ENCODE data around the gene RNF186.
A peak's percentile ranks its signal among the peaks of the same experiment; 100 is the strongest.

RNF186 gene

GRCh38 chr1:19812875-19813642 lies 2.0 kb downstream of the RNF186 start:
- Mint-ChIP-seq H3K4me1 (no peaks in the 10 kb centered on the region), H3K27ac (no peak overlapping the region), H3K4me3 (no peak overlapping the region), H3K9me3 (no peaks in the 10 kb centered on the region), H3K36me3 (no peaks in the 10 kb centered on the region)
- ATAC-seq (no peak), DNase-seq (ENCODE audit: low spot score in 2 of 2) (no peak)

GRCh38 chr1:19811206-19811851 lies 3.8 kb downstream of the RNF186 start:
- peak; percentile 38 to 67 for DNase-seq (ENCODE audit: low spot score in 2 of 2)
- no peaks in the 10 kb centered on the region for H3K4me1 Mint-ChIP-seq
- H3K27ac Mint-ChIP-seq = no peak overlapping the region
- no peaks in the 10 kb centered on the region for H3K36me3 Mint-ChIP-seq
- H3K4me3 Mint-ChIP-seq = no peak overlapping the region
- H3K9me3 Mint-ChIP-seq = no peaks in the 10 kb centered on the region
- peak; percentile 78 for ATAC-seq

GRCh38 chr1:19809044-19809750 lies 5.9 kb downstream of the RNF186 start:
- Mint-ChIP-seq H3K27ac (no peak overlapping the region), H3K36me3 (no peaks in the 10 kb centered on the region), H3K4me3 (no peak overlapping the region), H3K4me1 (no peaks in the 10 kb centered on the region), H3K9me3 (no peaks in the 10 kb centered on the region)
- no peak for ATAC-seq
- DNase-seq (ENCODE audit: low spot score in 2 of 2) = no peak

GRCh38 chr1:19808351-19808750 lies 6.7 kb downstream of the RNF186 start:
- Mint-ChIP-seq H3K4me1 (no peaks in the 10 kb centered on the region), H3K4me3 (no peak overlapping the region), H3K36me3 (no peaks in the 10 kb centered on the region), H3K9me3 (no peaks in the 10 kb centered on the region), H3K27ac (no peak overlapping the region)
- no peak for DNase-seq (ENCODE audit: low spot score in 2 of 2)
- no peak for ATAC-seq

GRCh38 chr1:19804831-19805251 lies 10.2 kb downstream of the RNF186 start:
- ATAC-seq (no peak), DNase-seq (ENCODE audit: low spot score in 2 of 2) (no peak)
- Mint-ChIP-seq H3K9me3 (no peaks in the 10 kb centered on the region), H3K36me3 (peaks cover 5% of the 10 kb centered on the region), H3K4me1 (peaks cover 15% of the 10 kb centered on the region), H3K4me3 (no peak overlapping the region), H3K27ac (no peak overlapping the region)

DNA sequence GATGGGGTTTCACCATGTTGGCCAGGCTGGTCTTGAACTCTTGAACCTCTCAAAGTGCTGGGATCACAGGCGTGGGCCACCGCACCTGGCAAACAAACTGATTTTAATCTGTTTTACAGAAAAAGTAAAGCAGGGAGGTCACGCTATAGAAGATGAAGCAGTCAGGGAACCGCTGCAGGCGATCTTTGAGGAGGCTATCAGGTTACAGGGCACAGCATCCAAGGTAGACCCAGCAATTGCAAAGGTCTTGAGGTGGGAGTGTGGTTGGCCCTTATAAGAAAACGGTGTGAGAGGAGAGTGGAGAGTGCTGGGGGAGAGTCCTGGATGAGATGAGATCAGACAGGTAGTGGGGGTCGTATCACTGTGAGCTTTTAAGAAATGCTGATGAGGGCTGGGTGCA lies 12.8 kb downstream of the RNF186 start:
- no peak for ATAC-seq
- Mint-ChIP-seq H3K4me1 (peaks cover 32% of the 10 kb centered on the region), H3K9me3 (no peaks in the 10 kb centered on the region), H3K4me3 (no peak overlapping the region), H3K27ac (no peak overlapping the region), H3K36me3 (peaks cover 5% of the 10 kb centered on the region)
- DNase-seq (ENCODE audit: low spot score in 2 of 2) = no peak

DNA sequence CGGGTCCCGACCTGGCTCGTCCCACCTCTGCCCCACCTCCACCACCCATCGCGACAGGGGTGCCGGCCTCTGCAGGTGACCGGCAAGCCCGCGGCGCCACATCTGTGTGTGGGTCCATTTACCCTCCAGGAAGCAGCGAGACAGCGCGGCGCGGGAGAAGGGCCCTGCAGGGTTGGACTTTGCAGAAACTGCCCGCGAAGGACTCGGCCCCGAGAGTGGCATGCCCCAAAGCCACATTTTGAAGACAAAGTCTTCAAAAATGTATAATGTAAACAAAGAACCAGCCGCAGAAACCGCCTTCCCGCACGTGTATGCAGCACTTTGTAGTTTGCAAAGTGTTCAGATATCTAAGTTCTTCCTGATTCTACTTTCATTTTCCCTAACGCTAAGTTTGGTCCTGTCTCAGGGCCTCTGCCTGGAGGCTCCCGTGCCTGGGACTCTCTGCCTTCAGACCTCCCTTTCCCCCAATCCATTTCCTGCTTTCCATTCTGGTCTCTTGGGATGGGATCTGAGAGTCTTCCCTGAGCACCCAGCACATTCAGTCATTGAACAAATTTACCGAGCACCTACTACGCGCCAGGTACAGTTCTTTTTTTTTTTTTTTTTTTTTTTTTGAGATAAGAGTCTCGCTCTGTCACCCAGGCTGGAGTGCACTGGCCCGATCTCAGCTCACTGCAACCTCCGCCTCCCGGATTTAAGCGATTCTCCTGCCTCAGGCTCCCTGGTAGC lies 14.8 kb downstream of the RNF186 start:
- peaks cover 5% of the 10 kb centered on the region for H3K36me3 Mint-ChIP-seq
- DNase-seq (ENCODE audit: low spot score in 2 of 2) = peak; percentile 24 to 83
- ATAC-seq = peak; percentile 69
- peaks cover 37% of the 10 kb centered on the region for H3K4me1 Mint-ChIP-seq
- peak overlapping the region; percentile 82 for H3K4me3 Mint-ChIP-seq
- no peaks in the 10 kb centered on the region for H3K9me3 Mint-ChIP-seq
- H3K27ac Mint-ChIP-seq = peak overlapping the region; percentile 97

- peak; percentile 49 to 82 for DNase-seq (ENCODE audit: low spot score in 2 of 2)
- ATAC-seq = peak; percentile 91
- H3K36me3 Mint-ChIP-seq = peaks cover 9% of the 10 kb centered on the region
- H3K27ac Mint-ChIP-seq = peak within 1 kb of the TSS; percentile 97
- H3K4me3 Mint-ChIP-seq = peak within 1 kb of the TSS; percentile 82
- peaks cover 37% of the 10 kb centered on the region for H3K4me1 Mint-ChIP-seq
- no peaks in the 10 kb centered on the region for H3K9me3 Mint-ChIP-seq
Observed at GRCh38 chr1:19799230-19800075, 15.6 kb downstream of the RNF186 start, which contains the start of gene TMCO4. Gene TMCO4, minus strand, starts transcription at chr1:19799916. Its CDS starts 19,158 bp downstream, at chr1:19780758.

GRCh38 chr1:19798486-19799229 lies 16.4 kb downstream of the RNF186 start:
- Mint-ChIP-seq H3K4me1 (peaks cover 44% of the 10 kb centered on the region), H3K36me3 (peaks cover 10% of the 10 kb centered on the region), H3K9me3 (no peaks in the 10 kb centered on the region), H3K4me3 (peak overlapping the region; percentile 82), H3K27ac (peak overlapping the region; percentile 97)
- ATAC-seq (no peak), DNase-seq (ENCODE audit: low spot score in 2 of 2) (no peak)

DNA sequence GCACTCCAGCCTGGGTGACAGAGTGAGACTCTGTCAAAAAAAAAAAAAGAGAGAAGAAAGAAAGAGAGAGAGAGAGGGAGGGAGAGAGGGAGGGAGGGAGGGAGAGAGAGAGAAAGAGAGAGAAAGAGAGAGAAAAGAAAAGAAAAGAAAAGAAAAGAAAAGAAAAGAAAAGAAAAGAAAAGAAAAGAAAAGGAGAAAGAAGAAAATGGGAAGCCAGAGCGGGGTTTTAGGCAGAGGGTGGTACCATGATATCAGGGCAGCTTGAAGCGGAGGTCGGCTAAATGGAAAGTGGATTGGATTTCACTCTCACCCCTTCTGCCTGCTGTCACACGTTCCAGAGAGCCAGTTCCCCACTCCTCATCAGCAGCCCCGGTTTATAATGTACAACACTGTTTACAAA lies 17.3 kb downstream of the RNF186 start:
- peaks cover 16% of the 10 kb centered on the region for H3K36me3 Mint-ChIP-seq
- H3K4me3 Mint-ChIP-seq = peak overlapping the region; percentile 82
- ATAC-seq (no peak), DNase-seq (ENCODE audit: low spot score in 2 of 2) (no peak)
- H3K27ac Mint-ChIP-seq = peak overlapping the region; percentile 97
- H3K4me1 Mint-ChIP-seq = peaks cover 52% of the 10 kb centered on the region
- H3K9me3 Mint-ChIP-seq = no peaks in the 10 kb centered on the region

- Mint-ChIP-seq H3K27ac (no peak overlapping the region), H3K9me3 (no peaks in the 10 kb centered on the region), H3K36me3 (peaks cover 23% of the 10 kb centered on the region), H3K4me3 (no peak overlapping the region), H3K4me1 (peaks cover 47% of the 10 kb centered on the region)
- DNase-seq (ENCODE audit: low spot score in 2 of 2) = no peak
- no peak for ATAC-seq
Observed at GRCh38 chr1:19794583-19794982, 20.5 kb downstream of the RNF186 start.

- Mint-ChIP-seq H3K27ac (peak overlapping the region; percentile 62), H3K4me3 (no peak overlapping the region), H3K4me1 (peaks cover 38% of the 10 kb centered on the region), H3K9me3 (no peaks in the 10 kb centered on the region), H3K36me3 (peaks cover 23% of the 10 kb centered on the region)
- DNase-seq (ENCODE audit: low spot score in 2 of 2) (no peak), ATAC-seq (peak; percentile 50)
Observed at GRCh38 chr1:19793360-19794046, 21.6 kb downstream of the RNF186 start.

GRCh38 chr1:19792237-19793002 lies 22.7 kb downstream of the RNF186 start:
- no peak for ATAC-seq
- no peak for DNase-seq (ENCODE audit: low spot score in 2 of 2)
- peaks cover 30% of the 10 kb centered on the region for H3K4me1 Mint-ChIP-seq
- H3K36me3 Mint-ChIP-seq = peaks cover 33% of the 10 kb centered on the region
- no peak overlapping the region for H3K27ac Mint-ChIP-seq
- H3K9me3 Mint-ChIP-seq = no peaks in the 10 kb centered on the region
- no peak overlapping the region for H3K4me3 Mint-ChIP-seq

Data from stimulated activated effector memory CD8-positive, alpha-beta T cell treated with anti-CD3 and anti-CD28 coated beads, Interleukin-12 subunit alpha, Interleukin-12 subunit beta, amount 100 ng/mL, for 72 hours (primary cell).